GM12873 (cell line): ENCODE results near the gene GPBAR1.

Experiments used
- TF ChIP-seq, protein P1 (sequence below): IDR thresholded peaks from 2 replicates; pipeline ENCODE4 v1.5.1; 2012; ENCODE audit warnings: low read depth, mild to moderate bottlenecking, moderate library complexity, low read length, control low read depth; ENCODE audit not compliant: insufficient read depth; ENCODE audit errors: missing control alignments

Gene GPBAR1

DNA sequence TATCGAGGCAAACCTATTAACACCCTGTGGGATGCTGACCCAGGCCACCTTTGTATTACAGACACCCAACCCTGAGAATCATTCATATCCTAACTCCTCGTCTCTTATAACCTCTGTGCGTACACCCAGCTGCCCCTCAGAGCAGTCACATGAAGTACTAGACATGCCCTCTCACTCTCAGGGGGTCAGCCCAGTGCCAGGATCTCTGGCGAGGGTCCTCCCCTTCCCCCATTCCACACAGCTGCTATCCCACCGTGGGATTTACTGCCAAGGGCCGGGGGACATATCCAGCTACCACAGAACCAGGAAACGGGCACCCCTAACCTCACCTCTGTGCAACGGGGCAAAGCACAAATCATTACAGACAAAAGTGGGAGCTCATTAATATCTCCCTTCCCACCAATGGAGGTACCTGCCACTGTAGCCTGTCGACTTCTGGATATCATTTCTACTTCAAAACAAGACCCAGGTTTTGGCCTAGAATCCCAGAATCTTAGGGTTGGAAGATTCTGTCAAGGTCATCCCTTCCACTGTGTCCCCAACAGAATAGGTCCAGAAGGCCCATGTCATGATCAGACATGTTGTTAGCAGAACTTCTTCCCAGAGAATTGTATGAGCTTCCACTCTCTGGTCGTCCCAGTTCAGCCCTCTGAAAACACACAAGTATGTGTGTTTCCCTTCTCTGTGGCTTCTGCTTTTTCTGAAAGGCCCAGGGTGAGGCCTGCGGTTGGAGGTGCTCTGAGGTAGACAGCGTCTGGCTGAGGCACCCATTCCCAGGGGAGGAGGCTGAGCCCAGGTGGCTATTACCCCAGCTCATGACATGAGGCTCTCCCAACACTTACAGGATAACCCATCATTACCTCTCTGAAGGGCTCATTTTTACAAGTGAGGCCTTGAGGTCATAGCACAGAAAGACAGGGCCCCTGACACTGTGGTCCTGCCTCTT, 29.8 kb downstream of the GPBAR1 start:
- TF ChIP-seq, protein P1, sequence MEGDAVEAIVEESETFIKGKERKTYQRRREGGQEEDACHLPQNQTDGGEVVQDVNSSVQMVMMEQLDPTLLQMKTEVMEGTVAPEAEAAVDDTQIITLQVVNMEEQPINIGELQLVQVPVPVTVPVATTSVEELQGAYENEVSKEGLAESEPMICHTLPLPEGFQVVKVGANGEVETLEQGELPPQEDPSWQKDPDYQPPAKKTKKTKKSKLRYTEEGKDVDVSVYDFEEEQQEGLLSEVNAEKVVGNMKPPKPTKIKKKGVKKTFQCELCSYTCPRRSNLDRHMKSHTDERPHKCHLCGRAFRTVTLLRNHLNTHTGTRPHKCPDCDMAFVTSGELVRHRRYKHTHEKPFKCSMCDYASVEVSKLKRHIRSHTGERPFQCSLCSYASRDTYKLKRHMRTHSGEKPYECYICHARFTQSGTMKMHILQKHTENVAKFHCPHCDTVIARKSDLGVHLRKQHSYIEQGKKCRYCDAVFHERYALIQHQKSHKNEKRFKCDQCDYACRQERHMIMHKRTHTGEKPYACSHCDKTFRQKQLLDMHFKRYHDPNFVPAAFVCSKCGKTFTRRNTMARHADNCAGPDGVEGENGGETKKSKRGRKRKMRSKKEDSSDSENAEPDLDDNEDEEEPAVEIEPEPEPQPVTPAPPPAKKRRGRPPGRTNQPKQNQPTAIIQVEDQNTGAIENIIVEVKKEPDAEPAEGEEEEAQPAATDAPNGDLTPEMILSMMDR: no peak

DNA sequence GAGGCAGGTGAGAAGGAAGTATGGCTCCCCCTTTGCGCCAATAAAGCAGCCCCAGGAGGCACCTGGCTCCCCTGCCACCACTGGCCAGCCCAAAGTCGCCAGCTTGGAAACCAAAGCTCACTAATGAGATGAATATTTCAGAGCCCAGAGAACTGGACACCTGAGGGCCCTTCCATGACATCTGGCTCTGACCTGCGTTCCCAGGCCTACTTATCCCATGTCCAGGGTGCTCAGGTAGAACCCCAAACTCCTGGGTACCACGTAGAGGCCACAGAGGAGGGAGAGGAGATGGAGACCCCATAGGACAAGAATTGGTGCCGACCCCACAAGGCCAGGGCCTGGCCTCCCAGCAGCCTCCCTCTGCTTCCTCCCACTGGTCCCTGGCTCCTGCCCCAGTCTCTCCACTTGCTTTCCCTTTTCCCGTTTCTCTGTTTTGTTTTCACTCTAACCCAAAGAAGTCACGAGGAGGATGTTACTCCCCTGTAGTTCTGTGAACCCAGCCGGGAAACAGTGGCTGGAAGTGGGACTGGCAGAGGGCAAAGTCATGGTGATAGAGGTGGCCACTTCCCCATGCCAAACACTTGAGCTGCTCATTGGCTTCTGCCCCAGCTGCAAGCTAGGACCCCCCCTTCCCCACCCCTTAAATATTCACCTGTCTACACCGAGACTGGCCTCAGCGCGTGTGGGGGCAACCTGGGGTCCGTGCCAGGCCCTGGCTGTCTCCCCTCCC, 30.7 kb downstream of the GPBAR1 start:
- TF ChIP-seq, protein P1: no peak

DNA sequence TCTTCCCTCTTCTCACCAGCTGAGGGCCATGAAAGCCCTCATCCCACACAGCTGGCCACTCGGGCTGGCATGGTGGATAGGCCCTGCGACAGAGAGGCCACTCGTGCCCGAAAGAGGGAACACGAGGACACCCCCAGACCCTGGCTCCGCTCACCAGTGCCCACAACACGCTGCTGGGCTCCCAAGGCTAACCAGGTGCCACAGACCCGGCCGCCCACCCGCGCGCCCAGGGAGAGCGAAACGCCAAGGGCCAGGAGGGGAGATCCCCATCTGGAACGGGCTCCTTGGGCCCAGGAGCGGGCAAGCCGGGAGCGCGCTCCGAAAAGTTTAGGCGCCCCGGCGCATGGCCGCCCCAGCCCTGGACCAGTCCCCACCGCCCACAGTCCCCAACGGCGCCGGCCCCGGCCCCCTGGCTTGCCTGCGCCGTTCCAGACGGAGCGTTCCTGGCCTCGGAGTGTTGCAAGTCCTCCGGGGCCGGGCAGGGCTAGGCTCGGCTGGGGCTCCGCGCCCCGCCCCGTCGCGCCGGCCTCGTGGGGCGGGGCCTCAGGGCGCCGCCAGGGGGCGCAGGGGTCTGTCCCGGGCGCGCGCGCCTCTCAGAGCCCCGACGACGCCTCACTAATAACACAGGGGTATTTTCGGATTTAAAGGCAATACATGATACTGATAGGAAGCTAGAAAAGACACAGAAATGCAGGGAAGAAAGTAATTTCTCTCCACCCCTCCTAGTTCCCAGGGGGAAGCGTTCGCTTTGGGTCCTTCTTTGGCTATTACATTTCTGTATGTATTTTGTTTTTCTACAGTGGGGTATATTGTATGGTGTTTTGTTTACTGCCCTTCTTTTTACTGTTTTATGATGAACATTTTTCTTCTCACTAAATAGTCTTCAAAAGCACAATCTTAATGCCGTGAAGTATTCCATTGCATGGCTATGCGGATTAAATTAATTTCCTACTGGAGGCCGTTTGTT, 31.5 kb downstream of the GPBAR1 start, which contains the start of gene TMBIM1:
TMBIM1 (minus strand) TSS at position 456 of the 967 bp plus-strand sequence. CDS start 10,362 bp downstream, outside the sequence.
- TF ChIP-seq, protein P1: peak; percentile 75

DNA sequence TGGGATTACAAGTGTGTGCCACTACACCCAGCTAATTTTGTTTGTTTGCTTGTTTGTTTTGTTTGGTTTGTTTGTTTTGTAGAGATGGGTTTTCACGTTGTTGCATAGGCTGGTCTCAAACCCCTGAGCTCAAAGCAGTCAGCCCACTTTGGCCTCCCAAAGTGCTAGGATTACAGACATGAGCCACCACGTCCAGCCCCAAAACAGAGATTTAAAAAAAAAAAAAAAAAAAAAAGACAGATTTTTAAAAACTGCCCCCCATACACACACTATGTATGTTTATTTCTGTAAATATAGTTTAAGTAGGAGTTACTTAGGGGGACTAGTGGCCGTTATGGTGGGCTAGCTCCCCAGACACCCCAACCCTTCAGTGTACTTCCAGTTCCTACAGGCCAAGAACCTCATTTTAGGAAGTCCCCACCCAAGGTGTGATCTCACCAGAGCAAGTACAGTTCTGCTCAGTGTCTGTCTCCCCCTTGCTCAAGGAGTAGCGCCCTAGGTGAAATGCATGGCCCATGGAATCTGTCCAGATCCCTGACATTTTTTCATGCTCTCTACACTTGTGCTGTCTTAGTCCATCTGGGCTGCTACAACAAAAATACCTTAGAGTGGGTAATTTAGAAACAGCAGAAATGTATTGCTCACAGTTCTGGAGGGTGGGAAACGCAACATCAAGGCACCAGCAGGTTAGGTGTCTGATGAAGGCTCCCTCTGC, 33.1 kb downstream of the GPBAR1 start:
- TF ChIP-seq, protein P1: no peak

DNA sequence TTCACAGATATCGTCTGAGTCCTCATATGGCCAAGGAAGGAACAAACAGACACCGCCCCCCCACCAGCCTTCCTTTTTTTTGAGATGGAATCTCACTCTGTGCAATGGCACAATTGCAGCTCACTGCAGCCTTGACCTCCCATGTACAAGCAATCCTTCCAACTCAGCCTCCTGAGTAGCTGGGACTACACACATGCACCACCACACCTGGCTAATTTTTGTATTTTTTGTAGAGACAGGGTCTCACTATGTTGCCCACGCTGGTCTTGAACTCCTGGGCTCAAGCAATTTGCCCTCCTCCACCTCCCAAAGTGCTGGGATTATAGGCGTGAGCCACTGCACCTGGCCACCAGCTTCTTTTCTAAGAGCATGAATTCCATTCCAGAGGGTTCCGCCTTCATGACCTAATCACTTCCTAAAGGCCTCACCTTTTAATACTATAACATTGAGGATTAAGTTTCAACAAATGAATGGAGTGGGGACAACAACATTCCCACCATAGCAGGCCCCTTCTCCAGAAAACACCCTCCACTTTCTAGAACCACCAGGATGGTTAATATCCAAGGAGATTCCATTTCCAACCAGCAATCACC, 33.7 kb downstream of the GPBAR1 start:
- TF ChIP-seq, protein P1: no peak

DNA sequence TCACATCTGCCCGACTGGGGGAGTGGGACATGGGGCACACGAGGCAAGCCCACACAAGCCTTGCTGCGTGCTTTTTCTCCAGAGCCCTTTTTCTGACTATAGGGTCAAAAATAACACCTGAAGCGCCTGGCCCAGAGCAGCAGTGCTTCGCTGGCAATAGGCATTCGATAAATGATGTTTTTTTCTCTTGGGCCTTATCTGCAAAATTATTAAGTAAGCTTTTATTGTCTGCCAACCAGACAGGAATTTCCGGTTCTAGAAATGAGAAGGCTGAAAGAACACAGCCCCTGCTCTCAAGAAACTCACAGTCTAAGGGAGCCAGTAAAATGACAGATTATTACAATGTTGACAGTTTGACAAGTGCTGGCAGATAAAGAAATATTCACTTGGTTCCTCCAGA, 34.2 kb downstream of the GPBAR1 start:
- TF ChIP-seq, protein P1: no peak
